GM12875 (cell line): Measurements from ENCODE around the gene DSCAML1.

Experiments
- H3K4me3 ChIP-seq: one replicate; pipeline ENCODE4 v1.5.1; 2011; ENCODE audit warnings: low read depth, low read length, control low read depth
- TF ChIP-seq, protein P1 (sequence below): IDR thresholded peaks from 2 replicates; pipeline ENCODE4 v1.5.1; 2011; ENCODE audit warnings: low read depth, mild to moderate bottlenecking, control low read depth, inconsistent platforms, low read length, moderate library complexity, borderline replicate concordance; ENCODE audit not compliant: insufficient read depth

DSCAML1 gene

DNA sequence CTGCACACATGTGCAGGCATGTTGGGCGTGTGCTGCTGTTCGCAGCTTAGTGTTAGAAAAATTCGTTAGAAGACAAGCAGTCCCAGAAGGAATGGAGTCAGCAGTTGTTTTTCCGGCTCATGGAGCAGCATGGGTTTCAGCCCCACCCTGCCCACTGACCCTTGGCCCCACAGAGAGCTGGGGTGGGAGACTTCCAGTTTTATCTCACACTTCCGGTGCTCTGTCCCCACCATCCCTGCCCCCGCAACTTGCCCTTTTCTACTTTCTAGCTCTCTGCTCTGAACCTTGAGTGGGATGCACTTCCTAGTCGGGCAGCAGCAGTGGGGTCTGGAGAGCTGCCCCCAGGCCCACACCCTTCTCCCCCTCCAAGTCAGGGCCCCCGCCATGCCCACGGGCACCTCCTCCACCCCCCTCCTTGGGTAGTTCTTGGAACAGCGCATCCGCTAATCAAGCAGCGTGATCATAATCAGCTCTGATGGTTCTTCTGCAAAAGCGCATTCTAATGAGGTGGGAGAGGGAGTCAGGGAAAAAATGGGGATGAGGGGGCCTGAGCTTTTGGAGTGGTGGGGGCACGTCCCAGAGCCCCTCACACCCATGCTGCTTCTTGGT, 285.0 kb downstream of the DSCAML1 start:
- TF ChIP-seq, protein P1, sequence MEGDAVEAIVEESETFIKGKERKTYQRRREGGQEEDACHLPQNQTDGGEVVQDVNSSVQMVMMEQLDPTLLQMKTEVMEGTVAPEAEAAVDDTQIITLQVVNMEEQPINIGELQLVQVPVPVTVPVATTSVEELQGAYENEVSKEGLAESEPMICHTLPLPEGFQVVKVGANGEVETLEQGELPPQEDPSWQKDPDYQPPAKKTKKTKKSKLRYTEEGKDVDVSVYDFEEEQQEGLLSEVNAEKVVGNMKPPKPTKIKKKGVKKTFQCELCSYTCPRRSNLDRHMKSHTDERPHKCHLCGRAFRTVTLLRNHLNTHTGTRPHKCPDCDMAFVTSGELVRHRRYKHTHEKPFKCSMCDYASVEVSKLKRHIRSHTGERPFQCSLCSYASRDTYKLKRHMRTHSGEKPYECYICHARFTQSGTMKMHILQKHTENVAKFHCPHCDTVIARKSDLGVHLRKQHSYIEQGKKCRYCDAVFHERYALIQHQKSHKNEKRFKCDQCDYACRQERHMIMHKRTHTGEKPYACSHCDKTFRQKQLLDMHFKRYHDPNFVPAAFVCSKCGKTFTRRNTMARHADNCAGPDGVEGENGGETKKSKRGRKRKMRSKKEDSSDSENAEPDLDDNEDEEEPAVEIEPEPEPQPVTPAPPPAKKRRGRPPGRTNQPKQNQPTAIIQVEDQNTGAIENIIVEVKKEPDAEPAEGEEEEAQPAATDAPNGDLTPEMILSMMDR, result no peak
- no peak overlapping the region for H3K4me3 ChIP-seq

- TF ChIP-seq, protein P1, result no peak
- no peak overlapping the region for H3K4me3 ChIP-seq
Measured at GRCh38 chr11:117511483-117511930, 285.5 kb downstream of the DSCAML1 start.

DNA sequence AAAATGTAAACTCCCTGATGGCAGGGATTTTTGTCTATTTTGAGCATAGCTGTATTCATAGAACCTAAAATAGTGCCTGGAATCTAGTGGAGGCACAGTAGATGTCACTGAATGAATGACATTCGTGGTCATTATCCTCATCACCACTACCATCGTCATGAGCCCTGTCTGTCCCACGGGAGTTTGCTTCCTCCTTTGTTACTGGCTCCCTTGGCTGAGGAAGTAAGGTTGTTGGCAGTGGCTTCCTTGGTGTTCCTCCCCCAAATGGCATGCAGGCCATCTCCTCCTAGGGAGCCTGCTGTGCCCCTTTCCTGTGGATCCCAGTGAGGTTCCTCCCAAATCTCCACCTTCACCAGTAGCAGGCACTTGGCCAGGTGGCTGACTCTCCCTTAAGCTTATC, 286.4 kb downstream of the DSCAML1 start:
- TF ChIP-seq, protein P1, result no peak
- no peak overlapping the region for H3K4me3 ChIP-seq

DNA sequence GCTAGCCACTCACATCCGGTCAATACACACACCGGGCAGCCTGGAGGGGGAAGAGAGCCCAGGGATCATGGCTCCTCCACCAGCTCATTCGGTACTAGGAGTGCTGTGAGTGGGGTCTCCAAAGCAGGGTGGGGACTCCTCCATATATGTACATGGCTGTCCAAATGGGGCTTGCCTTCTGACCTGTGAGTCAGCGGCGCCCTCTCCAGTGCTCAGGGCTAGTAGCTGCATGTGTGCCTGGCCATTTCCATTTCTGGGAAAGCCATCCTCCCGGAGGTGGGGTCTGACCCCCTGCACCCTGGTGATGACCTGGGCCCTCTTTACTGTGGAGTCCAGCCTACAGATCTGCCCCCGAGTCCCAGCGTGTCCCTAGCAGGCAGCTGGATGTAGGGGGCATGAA, 287.5 kb downstream of the DSCAML1 start:
- TF ChIP-seq, protein P1, result no peak
- no peak overlapping the region for H3K4me3 ChIP-seq

DNA sequence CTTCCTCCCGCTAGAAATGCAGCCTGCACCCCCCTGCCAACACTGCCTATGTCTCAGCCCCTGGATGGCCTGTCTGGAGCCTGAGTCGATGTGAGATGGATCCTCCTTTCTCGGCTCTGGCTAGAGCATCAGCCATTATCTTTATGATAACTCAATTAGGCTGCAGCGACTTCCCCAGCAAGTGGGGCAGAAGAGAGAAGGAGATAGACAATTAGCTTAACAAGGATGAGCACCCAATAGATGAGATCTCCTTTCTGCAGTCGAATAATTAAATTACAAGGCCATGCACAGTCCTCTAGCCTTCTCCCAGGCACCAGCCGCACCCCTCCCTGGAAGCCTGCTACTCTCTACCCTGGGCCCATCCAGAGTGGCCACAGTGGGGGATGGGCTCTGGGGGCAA, 290.0 kb downstream of the DSCAML1 start:
- TF ChIP-seq, protein P1, result no peak
- H3K4me3 ChIP-seq, result no peak overlapping the region

DNA sequence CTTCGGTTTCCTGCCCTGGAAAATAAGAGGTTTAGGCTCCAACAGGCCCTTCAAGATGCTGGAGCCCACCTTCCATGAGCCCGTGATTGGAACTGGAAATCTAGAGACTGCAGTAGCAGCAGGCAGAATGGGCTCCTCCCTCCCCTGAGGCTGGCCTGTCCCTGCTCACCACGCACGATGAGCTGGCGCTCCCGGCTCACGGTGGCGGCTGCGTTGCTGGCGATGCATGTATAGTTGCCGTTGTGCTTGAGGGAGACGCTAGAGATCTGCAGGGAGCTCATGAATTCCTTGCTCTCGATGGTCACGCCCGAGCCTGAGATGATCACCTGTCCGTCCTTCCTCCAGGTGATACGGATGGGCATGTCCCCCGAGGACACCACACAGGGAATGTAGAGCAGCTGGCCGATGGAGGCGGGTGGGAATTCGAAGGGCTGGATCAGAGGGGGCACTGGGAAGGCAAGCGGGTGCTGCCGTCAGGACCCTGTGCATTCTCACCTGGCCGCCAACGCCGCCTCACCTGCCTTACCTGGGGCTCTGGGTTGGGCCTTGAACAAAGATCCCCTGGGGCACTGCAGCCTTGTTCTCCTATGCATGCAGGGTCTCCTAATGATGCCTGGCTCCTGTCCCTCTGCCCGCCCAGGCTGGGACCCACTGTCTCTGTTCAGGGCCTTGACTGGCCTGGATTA, 291.6 kb downstream of the DSCAML1 start:
- TF ChIP-seq, protein P1, result no peak
- H3K4me3 ChIP-seq, result no peak overlapping the region

- H3K4me3 ChIP-seq, result no peak overlapping the region
- TF ChIP-seq, protein P1, result no peak
Measured at GRCh38 chr11:117502779-117503100, 294.3 kb downstream of the DSCAML1 start.
